GM20000 (cell line): ENCODE data around the gene ZDHHC18.
A peak's percentile ranks its signal among the peaks of the same experiment; 100 is the strongest.

ENCODE experiments used
- DNase-seq: peaks from one replicate; pipeline ENCODE4 v3.0.0; 2012; ENCODE audit warnings: low spot score
- CTCF ChIP-seq: IDR thresholded peaks from 2 replicates; pipeline ENCODE4 v1.5.1; 2012; ENCODE audit warnings: mild to moderate bottlenecking, control low read depth; ENCODE audit errors: extremely low read depth, missing control alignments

ZDHHC18 gene

GRCh38 chr1:26788515-26788785 is 38.0 kb upstream of the ZDHHC18 start:
- DNase-seq = no peak
- TF ChIP-seq CTCF = no peak

- peak; percentile 87 for DNase-seq
- peak; percentile 73 for TF ChIP-seq CTCF
These were observed 37.5 kb upstream of the ZDHHC18 start for GRCh38 chr1:26788836-26789611.

DNA sequence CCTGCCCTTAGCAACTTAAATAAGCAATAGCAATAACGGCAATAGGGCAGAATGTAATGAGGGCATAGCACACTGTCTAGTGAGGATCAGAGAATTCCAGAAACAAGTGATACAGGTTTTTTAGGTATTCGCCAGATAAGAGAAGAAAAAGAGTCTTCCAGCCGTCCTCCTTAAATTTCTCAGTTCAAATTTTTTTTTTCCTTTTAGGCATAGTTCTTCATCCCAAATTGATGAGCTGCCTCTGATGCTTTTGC is 36.9 kb upstream of the ZDHHC18 start:
- TF ChIP-seq CTCF = no peak
- DNase-seq = no peak

- TF ChIP-seq CTCF = no peak
- no peak for DNase-seq
These were observed 36.6 kb upstream of the ZDHHC18 start for GRCh38 chr1:26789931-26790330.

DNA sequence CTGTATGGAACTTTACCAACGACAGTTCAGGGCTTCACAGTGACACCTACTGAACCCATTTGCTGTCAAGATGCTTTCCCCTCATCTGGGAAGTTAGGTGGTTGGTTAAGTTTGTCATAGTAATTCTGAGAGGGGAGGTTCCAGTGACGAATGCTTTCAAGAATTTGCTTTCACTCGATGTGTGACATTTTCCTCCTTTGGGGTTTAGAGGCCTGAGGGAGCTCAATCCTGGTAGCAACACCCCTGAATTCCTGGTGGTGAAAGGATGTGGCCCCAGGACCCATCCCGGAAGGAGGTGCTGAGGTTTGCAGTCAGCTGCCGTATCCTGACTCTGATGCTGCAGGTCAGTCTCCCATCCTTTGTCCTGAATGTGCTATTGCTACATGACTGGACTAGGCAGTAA is 35.9 kb upstream of the ZDHHC18 start:
- no peak for TF ChIP-seq CTCF
- peak; percentile 70 for DNase-seq

DNA sequence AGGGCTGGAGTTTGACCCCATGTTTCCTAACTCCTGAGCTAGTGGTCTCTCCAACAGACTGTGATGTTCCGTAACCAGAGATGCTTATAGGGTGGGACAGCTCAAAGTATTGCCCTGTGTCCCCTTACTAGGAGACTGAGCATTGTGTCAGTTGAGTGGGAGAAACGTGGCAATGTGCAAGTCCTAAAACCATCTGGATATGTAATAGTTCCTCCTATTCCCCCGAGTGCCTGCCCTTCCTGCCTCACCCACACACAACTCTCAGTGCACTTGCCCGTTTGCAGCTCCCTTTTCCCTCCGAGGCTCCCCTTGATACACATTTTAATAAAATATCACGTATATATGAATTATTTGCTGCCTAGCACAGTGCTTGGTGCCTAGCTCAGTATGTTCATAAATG is 35.3 kb upstream of the ZDHHC18 start:
- no peak for TF ChIP-seq CTCF
- DNase-seq = no peak

DNA sequence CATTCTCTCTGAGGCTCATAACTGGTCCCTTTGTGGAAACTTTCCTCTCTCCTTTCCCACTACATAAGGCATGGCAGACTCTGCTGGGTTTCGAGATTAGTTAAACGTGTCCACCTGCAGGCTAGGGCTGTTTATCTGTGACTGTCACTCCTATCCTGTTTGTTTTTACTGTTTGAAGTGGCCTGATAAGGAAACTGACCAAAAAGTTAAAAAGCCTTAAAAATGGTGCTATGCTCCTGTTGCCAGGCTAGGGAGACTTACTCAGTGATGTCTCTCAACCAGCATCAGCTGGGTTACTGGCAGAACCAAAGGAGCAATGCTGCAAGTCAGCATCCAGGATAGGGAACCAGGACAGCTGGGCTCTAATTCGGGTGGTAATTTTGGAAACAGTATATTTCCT is 34.9 kb upstream of the ZDHHC18 start:
- no peak for TF ChIP-seq CTCF
- no peak for DNase-seq

DNA sequence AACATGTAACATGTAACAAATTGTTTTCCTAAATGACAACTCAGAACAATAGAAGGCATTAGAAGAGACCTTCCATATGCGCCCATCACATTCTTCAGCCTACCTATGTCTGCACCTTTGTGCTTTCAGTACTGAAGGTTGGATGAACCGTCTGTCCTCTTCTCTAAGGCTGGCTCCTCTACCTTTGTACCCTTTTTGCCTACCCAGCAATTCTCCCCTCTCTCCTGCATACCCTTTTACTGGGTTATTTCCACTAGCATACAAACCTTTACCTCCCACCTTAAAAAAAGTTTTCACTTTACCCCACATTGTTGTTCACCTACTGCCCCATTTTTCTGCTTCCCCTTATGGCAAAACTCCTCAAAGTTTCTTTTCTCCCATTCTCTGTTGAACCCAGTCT is 33.6 kb upstream of the ZDHHC18 start:
- TF ChIP-seq CTCF = no peak
- no peak for DNase-seq
